Neural progenitor cell (in vitro differentiated cells): ENCODE results near the gene AUNIP. TPM values are rescaled to one million over a fixed set of nuclear protein-coding genes. Genes with fewer than 3 reads are reported as not detected.

Source experiments
- DNase-seq: peaks from one replicate; pipeline ENCODE4 v3.0.0-alpha.2; 2016; ENCODE audit warnings: low spot score
- H2AFZ ChIP-seq: fragments of 200-600 bp; sonication (generic); replicated peaks from 2 replicates; pipeline ENCODE4 v1.6.1; 2016; ENCODE audit warnings: antibody characterized with exemption
- H3F3A ChIP-seq: fragments of 200-600 bp; sonication (generic); 2 replicates; pipeline ENCODE4 v1.6.1; 2016; ENCODE audit warnings: antibody characterized with exemption, low read depth
- H3K27ac ChIP-seq: fragments of 200-600 bp; sonication (generic); 2 replicates; pipeline ENCODE4 v1.5.1; 2016; ENCODE audit warnings: mild to moderate bottlenecking
- H3K27me3 ChIP-seq: fragments of 200-600 bp; sonication (generic); 2 replicates; pipeline ENCODE4 v1.6.1; 2016; ENCODE audit warnings: mild to moderate bottlenecking, moderate library complexity
- H3K36me3 ChIP-seq: fragments of 200-600 bp; sonication (generic); 2 replicates; pipeline ENCODE4 v1.5.1; 2016
- H3K4me1 ChIP-seq: fragments of 200-600 bp; sonication (generic); 2 replicates; pipeline ENCODE4 v1.6.1; 2016; ENCODE audit warnings: mixed run types
- H3K4me2 ChIP-seq: fragments of 200-600 bp; sonication (generic); 2 replicates; pipeline ENCODE4 v1.6.1; 2016
- H3K4me3 ChIP-seq: fragments of 200-600 bp; sonication (generic); 2 replicates; pipeline ENCODE4 v1.5.1; 2016
- H3K79me2 ChIP-seq: fragments of 200-600 bp; sonication (generic); 2 replicates; pipeline ENCODE4 v1.6.1; 2016; ENCODE audit warnings: low read depth
- H3K9ac ChIP-seq: fragments of 200-600 bp; sonication (generic); 2 replicates; pipeline ENCODE4 v1.6.1; 2016
- H3K9me3 ChIP-seq: fragments of 200-600 bp; sonication (generic); 2 replicates; pipeline ENCODE4 v1.5.1; 2016; ENCODE audit warnings: low read depth
- H4K20me1 ChIP-seq: fragments of 200-600 bp; sonication (generic); 2 replicates; pipeline ENCODE4 v1.6.1; 2016; ENCODE audit warnings: low read depth
- H3K27ac Mint-ChIP-seq: 3 replicates; pipeline ENCODE4 v1.8.0; 2021; ENCODE audit warnings: mixed read lengths
- H3K27me3 Mint-ChIP-seq: 2 replicates; pipeline ENCODE4 v1.8.0; 2022; ENCODE audit warnings: low read depth, mild to moderate bottlenecking, inconsistent platforms, moderate library complexity, mixed read lengths; ENCODE audit not compliant: insufficient read depth
- H3K36me3 Mint-ChIP-seq: 3 replicates; pipeline ENCODE4 v1.8.0; 2021; ENCODE audit warnings: mixed read lengths
- H3K4me1 Mint-ChIP-seq: 3 replicates; pipeline ENCODE4 v1.8.0; 2021; ENCODE audit warnings: mixed read lengths
- H3K4me3 Mint-ChIP-seq: 3 replicates; pipeline ENCODE4 v1.8.0; 2021; ENCODE audit warnings: mild to moderate bottlenecking, moderate library complexity, mixed read lengths
- H3K9me3 Mint-ChIP-seq: 3 replicates; pipeline ENCODE4 v1.8.0; 2020; ENCODE audit warnings: mixed read lengths
- CTCF ChIP-seq: fragments of 200-600 bp; sonication (generic); IDR thresholded peaks from 2 replicates; pipeline ENCODE4 v1.5.1; 2017; ENCODE audit warnings: antibody characterized with exemption, mild to moderate bottlenecking
- EZH2 ChIP-seq: fragments of 200-600 bp; sonication (generic); IDR thresholded peaks from 2 replicates; pipeline ENCODE4 v1.6.1; 2017; ENCODE audit warnings: antibody characterized with exemption, mild to moderate bottlenecking, moderate library complexity
- EZH2phosphoT487 ChIP-seq: fragments of 200-600 bp; sonication (generic); IDR thresholded peaks from 2 replicates; pipeline ENCODE4 v1.6.1; 2017; ENCODE audit warnings: antibody characterized with exemption
- total RNA-seq: library from RNA; depleted of rRNA; stranded (reverse); fragments of >200 nt; gene quantifications from 2 replicates; pipeline ENCODE4 v1.2.3, GENCODE V29; 2015; ENCODE audit warnings: low replicate concordance

Gene AUNIP
- total RNA-seq, 1 donor from 2014 or later: 15.2 TPM

- H4K20me1 ChIP-seq: no peaks in the 10 kb centered on the region
- H3K27ac Mint-ChIP-seq: peak overlapping the region; percentile 95
- peak overlapping the region; percentile 85 for H3K4me3 Mint-ChIP-seq
- no peaks in the 10 kb centered on the region for H3K36me3 ChIP-seq
- H3K27me3 ChIP-seq: peaks cover 28% of the 10 kb centered on the region
- peak; percentile 20 for TF ChIP-seq EZH2
- TF ChIP-seq CTCF: no peak
- TF ChIP-seq EZH2phosphoT487: peak; percentile 43
- no peaks in the 10 kb centered on the region for H3K79me2 ChIP-seq
- H3K9ac ChIP-seq: no peak overlapping the region
- peak overlapping the region; percentile 81 for H3K4me2 ChIP-seq
- H3K4me1 ChIP-seq: peaks cover 2% of the 10 kb centered on the region
- peaks cover 17% of the 10 kb centered on the region for H3K27me3 Mint-ChIP-seq
- no peaks in the 10 kb centered on the region for H3K9me3 ChIP-seq
- no peaks in the 10 kb centered on the region for H3K9me3 Mint-ChIP-seq
- peak overlapping the region; percentile 96 for H2AFZ ChIP-seq
- peaks cover 22% of the 10 kb centered on the region for H3K4me1 Mint-ChIP-seq
- no peak overlapping the region for H3K27ac ChIP-seq
- H3F3A ChIP-seq: peaks cover 27% of the 10 kb centered on the region
- H3K36me3 Mint-ChIP-seq: no peaks in the 10 kb centered on the region
- DNase-seq: peak; percentile 85
- peak overlapping the region; percentile 54 for H3K4me3 ChIP-seq
These were observed 16.8 kb upstream of the AUNIP start for GRCh38 chr1:25875856-25876692.

- TF ChIP-seq CTCF: peak; percentile 23
- peak; percentile 33 for TF ChIP-seq EZH2phosphoT487
- peak; percentile 51 for TF ChIP-seq EZH2
- Histone ChIP-seq H3K4me3 (peak within 1 kb of the TSS; percentile 54), H2AFZ (peak within 1 kb of the TSS; percentile 96), H3K9me3 (no peaks in the 10 kb centered on the region), H3K79me2 (no peaks in the 10 kb centered on the region), H3K27me3 (peaks cover 28% of the 10 kb centered on the region), H3K9ac (no peak within 1 kb of the TSS), H3K4me1 (peaks cover 7% of the 10 kb centered on the region), H3K27ac (no peak within 1 kb of the TSS), H3K36me3 (no peaks in the 10 kb centered on the region), H4K20me1 (peaks cover 2% of the 10 kb centered on the region), H3K4me2 (peak within 1 kb of the TSS; percentile 81), H3F3A (peaks cover 31% of the 10 kb centered on the region)
- Mint-ChIP-seq H3K9me3 (no peaks in the 10 kb centered on the region), H3K27ac (peak within 1 kb of the TSS; percentile 95), H3K27me3 (peaks cover 17% of the 10 kb centered on the region), H3K36me3 (no peaks in the 10 kb centered on the region), H3K4me1 (peaks cover 25% of the 10 kb centered on the region), H3K4me3 (peak within 1 kb of the TSS; percentile 88)
- DNase-seq: peak; percentile 87
These were observed 16.0 kb upstream of the AUNIP start, which contains the start of gene PAQR7 for GRCh38 chr1:25875154-25875855. Gene PAQR7 (minus strand): TSS chr1:25875708. CDS start chr1:25863839, 11,869 bp downstream.

- Mint-ChIP-seq H3K4me1 (peaks cover 28% of the 10 kb centered on the region), H3K4me3 (peak overlapping the region; percentile 88), H3K36me3 (no peaks in the 10 kb centered on the region), H3K27me3 (peaks cover 17% of the 10 kb centered on the region), H3K27ac (peak overlapping the region; percentile 63), H3K9me3 (no peaks in the 10 kb centered on the region)
- peaks cover 37% of the 10 kb centered on the region for H3F3A ChIP-seq
- no peaks in the 10 kb centered on the region for H3K9me3 ChIP-seq
- DNase-seq: no peak
- H3K36me3 ChIP-seq: no peaks in the 10 kb centered on the region
- H3K4me3 ChIP-seq: peak overlapping the region; percentile 54
- H4K20me1 ChIP-seq: peaks cover 8% of the 10 kb centered on the region
- H2AFZ ChIP-seq: peak overlapping the region; percentile 96
- peak overlapping the region; percentile 81 for H3K4me2 ChIP-seq
- peaks cover 13% of the 10 kb centered on the region for H3K4me1 ChIP-seq
- no peaks in the 10 kb centered on the region for H3K79me2 ChIP-seq
- no peak for TF ChIP-seq EZH2
- TF ChIP-seq EZH2phosphoT487: no peak
- TF ChIP-seq CTCF: no peak
- H3K9ac ChIP-seq: no peak overlapping the region
- H3K27ac ChIP-seq: no peak overlapping the region
- H3K27me3 ChIP-seq: peaks cover 28% of the 10 kb centered on the region
These were observed 15.4 kb upstream of the AUNIP start for GRCh38 chr1:25874635-25875153.
